ENCODE data around the gene PTGDR.

DNA sequence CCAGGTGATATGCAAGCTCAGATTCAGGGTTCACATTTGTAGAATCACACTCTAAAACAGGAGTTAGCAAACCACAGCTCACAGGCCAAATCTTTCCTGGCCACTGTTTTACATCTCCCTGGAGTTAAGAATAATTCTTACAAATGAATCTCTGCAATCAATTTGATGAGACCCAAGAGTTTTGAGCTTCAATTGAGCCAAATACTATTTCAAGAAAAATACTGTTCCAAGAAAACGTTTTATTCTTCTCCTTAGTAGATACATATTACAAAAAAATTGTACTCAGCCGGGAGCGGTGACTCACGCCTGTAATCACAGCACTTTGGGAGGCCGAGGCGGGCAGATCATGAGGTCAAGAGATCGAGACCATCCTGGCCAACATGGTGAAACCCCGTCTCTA, 2.5 kb downstream of the PTGDR start:
- TF ChIP-seq FUS (optimal IDR thresholded peaks at IDR 0.05; ENCODE audit: low read depth, low read length), result no peak
- TF ChIP-seq, protein P1, sequence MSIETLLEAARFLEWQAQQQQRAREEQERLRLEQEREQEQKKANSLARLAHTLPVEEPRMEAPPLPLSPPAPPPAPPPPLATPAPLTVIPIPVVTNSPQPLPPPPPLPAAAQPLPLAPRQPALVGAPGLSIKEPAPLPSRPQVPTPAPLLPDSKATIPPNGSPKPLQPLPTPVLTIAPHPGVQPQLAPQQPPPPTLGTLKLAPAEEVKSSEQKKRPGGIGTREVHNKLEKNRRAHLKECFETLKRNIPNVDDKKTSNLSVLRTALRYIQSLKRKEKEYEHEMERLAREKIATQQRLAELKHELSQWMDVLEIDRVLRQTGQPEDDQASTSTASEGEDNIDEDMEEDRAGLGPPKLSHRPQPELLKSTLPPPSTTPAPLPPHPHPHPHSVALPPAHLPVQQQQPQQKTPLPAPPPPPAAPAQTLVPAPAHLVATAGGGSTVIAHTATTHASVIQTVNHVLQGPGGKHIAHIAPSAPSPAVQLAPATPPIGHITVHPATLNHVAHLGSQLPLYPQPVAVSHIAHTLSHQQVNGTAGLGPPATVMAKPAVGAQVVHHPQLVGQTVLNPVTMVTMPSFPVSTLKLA (conservative IDR thresholded peaks at IDR 0.05), result no peak
- TF ChIP-seq SAFB2 (IDR thresholded peaks at IDR 0.05; ENCODE audit: borderline replicate concordance, low read depth, low read length, severe bottlenecking), result no peak
- TF ChIP-seq LEF1 (IDR thresholded peaks at IDR 0.05), result no peak
- no peak for TF ChIP-seq DPF2 (IDR thresholded peaks at IDR 0.05)
- TF ChIP-seq, protein P2, sequence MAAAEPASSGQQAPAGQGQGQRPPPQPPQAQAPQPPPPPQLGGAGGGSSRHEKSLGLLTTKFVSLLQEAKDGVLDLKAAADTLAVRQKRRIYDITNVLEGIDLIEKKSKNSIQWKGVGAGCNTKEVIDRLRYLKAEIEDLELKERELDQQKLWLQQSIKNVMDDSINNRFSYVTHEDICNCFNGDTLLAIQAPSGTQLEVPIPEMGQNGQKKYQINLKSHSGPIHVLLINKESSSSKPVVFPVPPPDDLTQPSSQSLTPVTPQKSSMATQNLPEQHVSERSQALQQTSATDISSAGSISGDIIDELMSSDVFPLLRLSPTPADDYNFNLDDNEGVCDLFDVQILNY (CRISPR knock-in tag; IDR thresholded peaks at IDR 0.05), result no peak
- TF ChIP-seq, protein P3, sequence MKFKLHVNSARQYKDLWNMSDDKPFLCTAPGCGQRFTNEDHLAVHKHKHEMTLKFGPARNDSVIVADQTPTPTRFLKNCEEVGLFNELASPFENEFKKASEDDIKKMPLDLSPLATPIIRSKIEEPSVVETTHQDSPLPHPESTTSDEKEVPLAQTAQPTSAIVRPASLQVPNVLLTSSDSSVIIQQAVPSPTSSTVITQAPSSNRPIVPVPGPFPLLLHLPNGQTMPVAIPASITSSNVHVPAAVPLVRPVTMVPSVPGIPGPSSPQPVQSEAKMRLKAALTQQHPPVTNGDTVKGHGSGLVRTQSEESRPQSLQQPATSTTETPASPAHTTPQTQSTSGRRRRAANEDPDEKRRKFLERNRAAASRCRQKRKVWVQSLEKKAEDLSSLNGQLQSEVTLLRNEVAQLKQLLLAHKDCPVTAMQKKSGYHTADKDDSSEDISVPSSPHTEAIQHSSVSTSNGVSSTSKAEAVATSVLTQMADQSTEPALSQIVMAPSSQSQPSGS (CRISPR knock-in tag; IDR thresholded peaks at IDR 0.05), result no peak
- TF ChIP-seq, protein P4, sequence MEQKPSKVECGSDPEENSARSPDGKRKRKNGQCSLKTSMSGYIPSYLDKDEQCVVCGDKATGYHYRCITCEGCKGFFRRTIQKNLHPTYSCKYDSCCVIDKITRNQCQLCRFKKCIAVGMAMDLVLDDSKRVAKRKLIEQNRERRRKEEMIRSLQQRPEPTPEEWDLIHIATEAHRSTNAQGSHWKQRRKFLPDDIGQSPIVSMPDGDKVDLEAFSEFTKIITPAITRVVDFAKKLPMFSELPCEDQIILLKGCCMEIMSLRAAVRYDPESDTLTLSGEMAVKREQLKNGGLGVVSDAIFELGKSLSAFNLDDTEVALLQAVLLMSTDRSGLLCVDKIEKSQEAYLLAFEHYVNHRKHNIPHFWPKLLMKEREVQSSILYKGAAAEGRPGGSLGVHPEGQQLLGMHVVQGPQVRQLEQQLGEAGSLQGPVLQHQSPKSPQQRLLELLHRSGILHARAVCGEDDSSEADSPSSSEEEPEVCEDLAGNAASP (IDR thresholded peaks at IDR 0.05), result no peak
- TF ChIP-seq U2AF2 (optimal IDR thresholded peaks at IDR 0.05; ENCODE audit: low read depth, low read length), result no peak
- TF ChIP-seq EGR1 (conservative IDR thresholded peaks at IDR 0.05), result no peak
- TF ChIP-seq, protein P5, sequence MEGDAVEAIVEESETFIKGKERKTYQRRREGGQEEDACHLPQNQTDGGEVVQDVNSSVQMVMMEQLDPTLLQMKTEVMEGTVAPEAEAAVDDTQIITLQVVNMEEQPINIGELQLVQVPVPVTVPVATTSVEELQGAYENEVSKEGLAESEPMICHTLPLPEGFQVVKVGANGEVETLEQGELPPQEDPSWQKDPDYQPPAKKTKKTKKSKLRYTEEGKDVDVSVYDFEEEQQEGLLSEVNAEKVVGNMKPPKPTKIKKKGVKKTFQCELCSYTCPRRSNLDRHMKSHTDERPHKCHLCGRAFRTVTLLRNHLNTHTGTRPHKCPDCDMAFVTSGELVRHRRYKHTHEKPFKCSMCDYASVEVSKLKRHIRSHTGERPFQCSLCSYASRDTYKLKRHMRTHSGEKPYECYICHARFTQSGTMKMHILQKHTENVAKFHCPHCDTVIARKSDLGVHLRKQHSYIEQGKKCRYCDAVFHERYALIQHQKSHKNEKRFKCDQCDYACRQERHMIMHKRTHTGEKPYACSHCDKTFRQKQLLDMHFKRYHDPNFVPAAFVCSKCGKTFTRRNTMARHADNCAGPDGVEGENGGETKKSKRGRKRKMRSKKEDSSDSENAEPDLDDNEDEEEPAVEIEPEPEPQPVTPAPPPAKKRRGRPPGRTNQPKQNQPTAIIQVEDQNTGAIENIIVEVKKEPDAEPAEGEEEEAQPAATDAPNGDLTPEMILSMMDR (IDR thresholded peaks at IDR 0.05 in 2 of 3, conservative IDR thresholded peaks at IDR 0.05 in 1 of 3; ENCODE audit: insufficient read depth in 2 of 3, low read depth in 1 of 3, low read length in 3 of 3), result no peak
- no peak for TF ChIP-seq HNRNPUL1 (IDR thresholded peaks at IDR 0.05; ENCODE audit: low read length)
- no peak for TF ChIP-seq EZH2 (IDR thresholded peaks at IDR 0.05; ENCODE audit: borderline replicate concordance, low read depth, low read length)
- TF ChIP-seq, protein P6, sequence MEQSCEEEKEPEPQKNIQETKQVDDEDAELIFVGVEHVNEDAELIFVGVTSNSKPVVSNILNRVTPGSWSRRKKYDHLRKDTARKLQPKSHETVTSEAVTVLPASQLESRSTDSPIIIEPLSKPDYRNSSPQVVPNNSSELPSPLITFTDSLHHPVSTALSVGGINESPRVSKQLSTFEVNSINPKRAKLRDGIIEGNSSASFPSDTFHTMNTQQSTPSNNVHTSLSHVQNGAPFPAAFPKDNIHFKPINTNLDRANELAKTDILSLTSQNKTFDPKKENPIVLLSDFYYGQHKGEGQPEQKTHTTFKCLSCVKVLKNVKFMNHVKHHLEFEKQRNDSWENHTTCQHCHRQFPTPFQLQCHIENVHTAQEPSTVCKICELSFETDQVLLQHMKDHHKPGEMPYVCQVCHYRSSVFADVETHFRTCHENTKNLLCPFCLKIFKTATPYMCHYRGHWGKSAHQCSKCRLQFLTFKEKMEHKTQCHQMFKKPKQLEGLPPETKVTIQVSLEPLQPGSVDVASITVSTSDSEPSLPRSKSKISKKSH (CRISPR knock-in tag; IDR thresholded peaks at IDR 0.05), result no peak
